Dendritic cell treated with granulocyte-macrophage colony-stimulating factor and Interleukin-4, amounts not matched to agents 40 ng/mL and 50 ng/mL, for 4 days (primary cell): Measurements from ENCODE around the gene CTNNA2.

ENCODE experiments used
- H3K27ac Mint-ChIP-seq: one replicate; pipeline ENCODE4 v1.8.0; 2022; ENCODE audit warnings: mild to moderate bottlenecking, mixed read lengths
- H3K27me3 Mint-ChIP-seq: one replicate; pipeline ENCODE4 v1.8.0; 2022; ENCODE audit warnings: mild to moderate bottlenecking, mixed read lengths
- H3K36me3 Mint-ChIP-seq: one replicate; pipeline ENCODE4 v1.8.0; 2022; ENCODE audit warnings: low read depth, mixed read lengths
- H3K4me1 Mint-ChIP-seq: one replicate; pipeline ENCODE4 v1.8.0; 2022; ENCODE audit warnings: low read depth, mixed read lengths
- H3K4me3 Mint-ChIP-seq: one replicate; pipeline ENCODE4 v1.8.0; 2022; ENCODE audit warnings: mild to moderate bottlenecking, moderate library complexity, mixed read lengths
- H3K9me3 Mint-ChIP-seq: one replicate; pipeline ENCODE4 v1.8.0; 2022; ENCODE audit warnings: mixed read lengths
- intact Hi-C: fragments of 100-400 bp; cut with micrococcal nuclease; formaldehyde crosslinking; loops from one replicate; pipeline ENCODE4 v1.15.0; 2022

CTNNA2 gene

DNA sequence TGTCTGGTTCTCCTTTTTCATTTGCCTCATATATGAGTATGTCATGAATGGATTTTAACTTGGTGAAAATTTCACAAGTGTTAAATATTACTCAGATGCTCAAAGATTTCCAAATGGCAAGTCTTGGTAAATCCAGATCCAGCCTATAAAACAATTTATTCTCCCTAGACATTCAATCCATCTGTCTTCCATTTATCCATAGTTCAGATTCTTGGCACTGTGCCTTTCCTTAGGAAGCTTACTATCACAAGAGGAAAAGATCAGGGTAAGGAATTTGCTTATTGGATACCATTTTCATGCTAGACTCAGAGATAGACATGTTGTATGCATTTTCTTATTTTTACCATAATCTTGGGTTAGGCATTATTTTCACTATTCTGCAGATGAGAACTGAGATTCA, 864.2 kb downstream of the CTNNA2 start:
- H3K36me3 Mint-ChIP-seq: no peaks in the 10 kb centered on the region
- no peak overlapping the region for H3K4me3 Mint-ChIP-seq
- no peaks in the 10 kb centered on the region for H3K4me1 Mint-ChIP-seq
- no peaks in the 10 kb centered on the region for H3K27me3 Mint-ChIP-seq
- H3K9me3 Mint-ChIP-seq: peaks cover 6% of the 10 kb centered on the region
- intact Hi-C loops: no loop called here
- no peak overlapping the region for H3K27ac Mint-ChIP-seq

DNA sequence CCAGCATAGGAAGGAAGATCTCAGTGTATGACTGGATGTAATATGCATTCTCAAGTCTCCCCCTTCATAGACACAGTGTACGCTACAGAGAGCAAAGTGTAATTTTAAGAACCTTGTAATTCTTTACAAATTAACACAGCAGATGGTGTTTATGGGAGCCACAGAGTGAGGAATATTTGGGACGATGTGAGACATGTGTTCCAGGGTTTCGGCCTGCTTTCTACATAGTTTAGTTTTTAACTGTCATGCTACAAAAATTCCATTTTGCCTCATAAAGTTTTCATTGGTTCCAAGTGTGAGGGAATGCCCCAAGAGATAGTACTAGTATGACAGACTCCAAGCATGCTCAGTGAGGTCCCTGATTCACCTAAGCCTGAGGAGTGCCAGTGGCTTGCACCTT, 867.9 kb downstream of the CTNNA2 start:
- Mint-ChIP-seq H3K4me3 (no peak overlapping the region), H3K4me1 (no peaks in the 10 kb centered on the region), H3K36me3 (no peaks in the 10 kb centered on the region), H3K27me3 (no peaks in the 10 kb centered on the region), H3K27ac (no peak overlapping the region), H3K9me3 (peaks cover 11% of the 10 kb centered on the region)
- intact Hi-C loops: no loop called here

DNA sequence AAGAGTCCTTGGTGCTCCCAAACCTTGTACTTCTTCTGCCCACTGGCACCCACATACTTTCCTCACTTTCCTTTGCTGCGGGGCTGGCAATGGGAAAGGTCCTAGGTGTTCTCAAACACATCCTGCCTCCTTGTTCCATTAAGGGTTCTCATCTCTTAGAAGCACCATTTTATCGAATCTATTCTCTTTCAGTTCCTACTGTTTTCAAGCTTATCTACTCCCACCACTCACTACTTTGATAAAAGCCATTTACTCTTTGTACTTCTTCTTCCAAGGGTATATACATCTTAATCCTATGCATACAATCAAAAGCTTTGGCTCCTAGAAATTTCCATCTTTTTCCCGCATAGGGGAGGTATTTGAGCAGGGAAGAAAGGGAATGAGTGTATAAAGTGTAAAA, 868.8 kb downstream of the CTNNA2 start:
- H3K36me3 Mint-ChIP-seq: no peaks in the 10 kb centered on the region
- H3K9me3 Mint-ChIP-seq: peaks cover 11% of the 10 kb centered on the region
- no peaks in the 10 kb centered on the region for H3K4me1 Mint-ChIP-seq
- no peak overlapping the region for H3K27ac Mint-ChIP-seq
- H3K4me3 Mint-ChIP-seq: no peak overlapping the region
- no peaks in the 10 kb centered on the region for H3K27me3 Mint-ChIP-seq
- intact Hi-C loops: no loop called here

DNA sequence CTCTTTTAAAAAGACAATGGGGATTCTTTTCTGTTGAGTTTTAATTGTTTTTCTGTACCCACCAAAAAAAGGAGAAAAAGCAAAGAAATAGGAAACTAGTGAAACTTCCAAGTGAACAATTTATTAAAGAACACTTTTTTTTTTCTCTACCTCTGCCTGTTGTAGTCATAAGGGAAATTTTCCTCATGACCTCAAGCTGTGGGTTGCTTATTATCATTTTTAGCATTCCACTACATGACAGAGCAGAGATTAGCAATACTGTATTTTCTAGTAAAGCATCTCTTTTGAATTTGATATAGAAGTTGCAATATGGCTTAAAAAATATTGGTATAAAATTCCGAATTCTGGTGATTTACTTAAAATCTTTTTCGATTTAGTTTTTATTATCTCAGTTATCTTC, 879.6 kb downstream of the CTNNA2 start:
- no peaks in the 10 kb centered on the region for H3K4me1 Mint-ChIP-seq
- no peaks in the 10 kb centered on the region for H3K27me3 Mint-ChIP-seq
- no peak overlapping the region for H3K4me3 Mint-ChIP-seq
- H3K9me3 Mint-ChIP-seq: peaks cover 12% of the 10 kb centered on the region
- H3K27ac Mint-ChIP-seq: no peak overlapping the region
- intact Hi-C loops: no loop called here
- no peaks in the 10 kb centered on the region for H3K36me3 Mint-ChIP-seq

DNA sequence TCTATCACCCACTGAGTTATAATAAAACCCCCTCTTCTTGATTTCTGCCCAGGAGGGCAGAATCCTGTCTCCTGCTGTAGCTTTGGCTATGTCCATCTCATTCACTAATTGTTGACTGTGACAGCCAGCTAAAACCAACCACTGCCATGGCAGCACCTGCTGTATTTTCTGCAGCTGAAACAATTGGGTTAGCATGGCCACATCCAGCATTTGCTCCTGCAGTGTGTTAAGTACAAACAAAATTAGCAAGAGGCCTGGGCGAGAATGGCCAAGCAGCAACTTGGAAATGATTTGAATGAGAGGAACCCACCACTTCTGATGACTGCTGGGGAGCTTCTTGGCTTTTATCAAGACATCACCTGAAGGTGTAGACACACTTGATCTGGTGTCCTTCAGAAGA, 881.1 kb downstream of the CTNNA2 start:
- H3K4me3 Mint-ChIP-seq: no peak overlapping the region
- no peaks in the 10 kb centered on the region for H3K27me3 Mint-ChIP-seq
- no peaks in the 10 kb centered on the region for H3K36me3 Mint-ChIP-seq
- no peak overlapping the region for H3K27ac Mint-ChIP-seq
- H3K4me1 Mint-ChIP-seq: no peaks in the 10 kb centered on the region
- H3K9me3 Mint-ChIP-seq: peaks cover 26% of the 10 kb centered on the region
- intact Hi-C loops: no loop called here

DNA sequence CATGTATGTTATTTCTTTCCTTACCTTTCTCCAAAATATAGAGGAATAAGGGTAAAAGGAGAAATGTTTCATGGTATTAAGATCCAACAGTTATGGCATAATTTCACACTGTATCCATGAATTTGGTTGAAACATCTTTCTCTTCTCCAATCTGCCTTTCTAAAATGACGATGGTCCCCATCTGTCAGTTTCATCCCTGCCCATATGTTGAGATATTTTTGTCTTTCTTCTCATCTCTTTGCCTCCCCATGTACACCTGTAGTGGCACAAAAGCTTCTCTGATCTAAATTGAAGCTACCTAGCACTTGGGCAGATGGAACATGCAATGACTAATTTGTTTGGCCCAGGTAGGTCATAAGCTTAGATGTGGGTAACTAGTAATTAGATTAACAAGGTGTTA, 882.4 kb downstream of the CTNNA2 start:
- H3K27ac Mint-ChIP-seq: no peak overlapping the region
- no peaks in the 10 kb centered on the region for H3K36me3 Mint-ChIP-seq
- H3K27me3 Mint-ChIP-seq: no peaks in the 10 kb centered on the region
- H3K4me1 Mint-ChIP-seq: no peaks in the 10 kb centered on the region
- H3K4me3 Mint-ChIP-seq: no peak overlapping the region
- intact Hi-C loops: no loop called here
- peaks cover 28% of the 10 kb centered on the region for H3K9me3 Mint-ChIP-seq

DNA sequence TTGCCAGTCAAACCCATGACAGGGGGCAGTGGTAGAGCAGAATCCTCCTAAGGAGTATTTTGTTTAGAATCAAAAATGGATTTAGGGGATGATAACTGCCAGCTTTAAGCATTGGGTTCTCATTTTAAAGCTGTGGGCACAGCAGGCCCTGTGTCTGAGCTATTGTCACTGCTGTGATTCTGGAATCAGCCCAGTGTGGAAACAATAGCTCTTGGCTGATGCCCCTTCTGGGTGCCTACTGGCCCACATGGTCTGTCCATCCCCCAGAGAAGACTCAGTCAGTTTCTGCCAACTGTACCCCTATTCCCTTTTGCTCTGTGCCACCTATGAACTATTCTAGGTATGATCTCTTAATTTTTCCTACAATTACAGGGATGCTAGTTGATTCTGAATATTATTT, 883.4 kb downstream of the CTNNA2 start:
- H3K9me3 Mint-ChIP-seq: peaks cover 39% of the 10 kb centered on the region
- H3K27ac Mint-ChIP-seq: no peak overlapping the region
- H3K4me1 Mint-ChIP-seq: no peaks in the 10 kb centered on the region
- H3K4me3 Mint-ChIP-seq: no peak overlapping the region
- no peaks in the 10 kb centered on the region for H3K27me3 Mint-ChIP-seq
- intact Hi-C loops: no loop called here
- H3K36me3 Mint-ChIP-seq: no peaks in the 10 kb centered on the region

DNA sequence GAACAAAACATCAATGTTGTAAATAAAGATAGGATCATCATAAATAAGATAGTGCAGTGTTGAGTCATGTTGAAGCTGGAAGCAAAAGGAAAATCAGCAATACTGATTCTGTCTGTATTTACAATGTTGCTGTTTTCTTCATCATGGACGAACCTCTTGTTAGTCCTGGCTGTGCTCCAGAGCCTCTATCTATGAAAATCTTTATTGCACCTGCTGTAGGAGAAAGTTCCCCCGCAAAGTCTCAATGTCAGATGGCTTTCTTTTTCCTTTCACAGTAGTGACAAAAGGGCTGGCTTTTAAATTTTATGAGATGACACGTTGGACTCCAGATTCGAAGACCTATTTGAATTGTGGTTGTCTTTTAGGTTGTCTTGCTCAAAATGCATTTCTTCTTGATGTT, 890.2 kb downstream of the CTNNA2 start:
- H3K9me3 Mint-ChIP-seq: peaks cover 35% of the 10 kb centered on the region

DNA sequence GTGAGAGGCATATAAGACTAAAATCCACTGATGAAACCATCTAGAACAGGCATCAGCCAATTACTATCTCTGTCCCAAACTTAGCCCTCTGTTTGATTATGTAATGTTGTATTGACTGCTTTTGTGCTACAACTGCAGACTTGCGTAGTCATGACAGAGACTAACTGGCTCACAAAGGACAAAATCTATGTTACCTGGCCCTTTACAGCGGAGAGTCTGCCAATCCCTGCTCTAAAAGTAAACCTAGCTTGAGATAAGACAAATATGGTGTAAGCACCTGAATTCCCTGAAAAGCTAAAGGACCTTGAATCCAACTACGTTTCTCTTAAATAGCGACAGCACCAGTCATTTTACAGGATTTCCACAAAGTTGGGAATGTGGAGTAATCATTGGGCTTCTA, 894.5 kb downstream of the CTNNA2 start:
- Mint-ChIP-seq H3K36me3 (no peaks in the 10 kb centered on the region), H3K4me3 (no peak overlapping the region)

More for the DNA sequence above, 890.2 kb downstream of the CTNNA2 start:
- Mint-ChIP-seq H3K36me3 (no peaks in the 10 kb centered on the region), H3K4me1 (no peaks in the 10 kb centered on the region), H3K27ac (no peak overlapping the region), H3K27me3 (no peaks in the 10 kb centered on the region), H3K4me3 (no peak overlapping the region)
- intact Hi-C loops: no loop called here

DNA sequence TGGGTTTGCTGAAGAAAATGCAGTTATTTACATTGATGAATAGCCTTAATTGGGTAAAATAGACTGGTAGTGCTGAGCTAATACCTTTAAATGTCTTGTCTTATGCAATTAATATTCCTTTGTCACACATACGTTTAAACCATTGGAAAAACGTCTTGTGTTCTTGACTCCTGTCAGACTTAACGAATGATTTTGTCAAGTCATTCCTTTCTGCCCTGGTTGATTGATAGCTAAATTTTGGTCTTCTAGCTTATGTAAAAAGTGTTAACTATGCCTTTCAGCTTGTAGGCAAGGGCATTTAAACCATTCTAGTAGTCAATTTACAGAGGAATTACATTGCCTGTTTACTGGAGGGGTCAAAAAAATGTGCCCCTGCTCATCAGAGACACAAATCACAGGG, 897.5 kb downstream of the CTNNA2 start:
- intact Hi-C loops: no loop called here

More for the DNA sequence above, 894.5 kb downstream of the CTNNA2 start:
- peaks cover 14% of the 10 kb centered on the region for H3K9me3 Mint-ChIP-seq
- intact Hi-C loops: no loop called here
- no peaks in the 10 kb centered on the region for H3K4me1 Mint-ChIP-seq
- no peaks in the 10 kb centered on the region for H3K27me3 Mint-ChIP-seq
- H3K27ac Mint-ChIP-seq: no peak overlapping the region

DNA sequence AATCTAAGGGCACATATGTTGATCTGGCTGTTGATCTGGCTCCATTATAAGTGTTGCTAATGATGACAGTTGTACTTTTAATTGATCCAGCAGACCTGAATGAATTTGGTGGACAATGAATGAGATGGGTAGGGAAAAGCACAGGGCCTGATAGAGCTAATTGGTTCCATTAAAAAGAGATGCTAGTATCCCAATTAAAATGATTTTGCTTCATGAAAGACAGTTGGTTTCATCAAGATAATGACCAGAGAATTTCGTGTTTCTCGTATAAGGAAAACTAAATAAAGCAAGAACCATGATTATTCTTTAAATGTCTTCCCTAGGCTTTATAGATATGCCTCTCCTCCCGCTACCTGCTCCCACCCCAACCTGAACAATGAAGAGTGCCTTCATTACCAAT, 900.3 kb downstream of the CTNNA2 start:
- Mint-ChIP-seq H3K4me3 (no peak overlapping the region), H3K27me3 (no peaks in the 10 kb centered on the region), H3K4me1 (no peaks in the 10 kb centered on the region), H3K9me3 (peaks cover 41% of the 10 kb centered on the region), H3K27ac (no peak overlapping the region), H3K36me3 (no peaks in the 10 kb centered on the region)
- intact Hi-C loops: no loop called here

More for the DNA sequence above, 897.5 kb downstream of the CTNNA2 start:
- Mint-ChIP-seq H3K4me1 (no peaks in the 10 kb centered on the region), H3K9me3 (peaks cover 42% of the 10 kb centered on the region), H3K27ac (no peak overlapping the region), H3K4me3 (no peak overlapping the region), H3K36me3 (no peaks in the 10 kb centered on the region), H3K27me3 (no peaks in the 10 kb centered on the region)

DNA sequence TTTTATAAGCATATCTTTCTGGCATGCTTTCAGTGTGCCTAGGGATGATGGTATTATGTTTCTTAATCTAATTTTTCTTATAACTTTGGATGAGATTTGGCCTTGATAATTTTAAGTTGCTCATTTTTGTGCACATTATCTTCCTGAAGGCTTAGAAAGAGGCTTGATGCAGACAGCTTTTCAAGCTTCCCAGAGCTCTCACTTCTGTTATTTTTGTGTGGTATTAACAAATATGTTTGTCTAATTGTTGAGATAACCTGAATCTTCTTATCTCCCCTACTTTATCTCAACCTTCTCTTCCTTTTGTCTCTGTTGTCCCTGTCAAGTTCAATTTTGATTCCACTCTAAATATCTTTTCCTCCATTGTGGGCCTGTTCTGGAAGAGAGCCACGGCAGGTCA, 904.9 kb downstream of the CTNNA2 start:
- Mint-ChIP-seq H3K4me3 (no peak overlapping the region), H3K9me3 (peaks cover 39% of the 10 kb centered on the region), H3K27ac (no peak overlapping the region), H3K27me3 (no peaks in the 10 kb centered on the region), H3K4me1 (no peaks in the 10 kb centered on the region), H3K36me3 (no peaks in the 10 kb centered on the region)
- intact Hi-C loops: no loop called here

DNA sequence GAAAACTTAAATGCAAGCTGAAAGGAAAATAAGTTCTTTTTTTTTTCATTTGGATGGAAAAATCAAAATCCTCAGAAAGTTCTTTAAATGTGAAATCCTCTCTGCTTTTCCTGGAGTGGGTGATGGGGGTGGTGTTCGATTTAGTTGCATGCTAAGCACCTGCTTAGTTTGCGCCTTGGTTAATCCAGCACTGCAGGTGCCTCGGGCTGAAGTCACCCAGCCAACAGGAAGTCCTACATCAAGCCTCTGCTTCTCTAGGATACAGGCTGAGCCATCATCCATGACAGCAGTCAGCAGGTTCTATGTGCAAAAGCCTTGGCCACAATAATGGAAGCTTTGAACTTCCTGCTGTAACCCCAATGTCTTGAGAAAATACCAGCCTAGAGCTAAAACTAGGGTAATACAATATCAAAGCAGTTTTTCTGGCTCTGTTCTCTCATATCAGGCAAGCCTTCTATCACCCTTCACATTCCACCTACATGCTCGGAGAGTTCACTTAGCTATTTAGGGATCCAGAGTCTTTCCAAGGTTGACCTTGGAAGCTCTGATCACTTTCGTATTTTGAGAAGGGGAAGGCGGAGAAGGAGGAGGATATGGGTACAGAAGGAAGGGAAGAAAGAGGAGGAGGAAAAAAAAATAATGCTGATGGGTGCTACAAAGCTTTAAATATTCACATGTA, 907.8 kb downstream of the CTNNA2 start:
- no peak overlapping the region for H3K27ac Mint-ChIP-seq
- peaks cover 26% of the 10 kb centered on the region for H3K9me3 Mint-ChIP-seq
- H3K4me1 Mint-ChIP-seq: no peaks in the 10 kb centered on the region
- H3K27me3 Mint-ChIP-seq: no peaks in the 10 kb centered on the region
- intact Hi-C loops: no loop called here
- no peak overlapping the region for H3K4me3 Mint-ChIP-seq
- no peaks in the 10 kb centered on the region for H3K36me3 Mint-ChIP-seq

DNA sequence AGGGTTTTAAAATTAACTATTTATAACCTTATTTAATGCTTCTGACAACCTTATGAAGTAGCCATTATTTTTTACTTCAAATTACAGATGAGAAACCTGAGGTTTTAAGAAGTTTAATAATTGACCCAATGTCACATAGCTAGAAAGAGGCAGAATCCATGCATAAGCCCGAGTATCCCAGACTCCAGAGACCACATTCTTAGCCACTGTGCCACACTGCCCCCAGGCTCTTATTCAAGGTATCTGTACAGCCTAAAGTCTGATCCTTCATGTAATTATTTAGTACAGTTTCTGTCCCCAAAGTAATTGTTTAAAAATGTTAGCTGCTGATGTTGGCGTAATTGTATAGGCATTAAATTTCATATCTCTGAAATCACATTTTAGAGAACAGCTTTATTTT, 916.4 kb downstream of the CTNNA2 start:
- intact Hi-C loops: no loop called here
- H3K4me3 Mint-ChIP-seq: no peak overlapping the region
- H3K27ac Mint-ChIP-seq: no peak overlapping the region
- H3K27me3 Mint-ChIP-seq: no peaks in the 10 kb centered on the region
- peaks cover 15% of the 10 kb centered on the region for H3K9me3 Mint-ChIP-seq
- no peaks in the 10 kb centered on the region for H3K36me3 Mint-ChIP-seq
- H3K4me1 Mint-ChIP-seq: no peaks in the 10 kb centered on the region

DNA sequence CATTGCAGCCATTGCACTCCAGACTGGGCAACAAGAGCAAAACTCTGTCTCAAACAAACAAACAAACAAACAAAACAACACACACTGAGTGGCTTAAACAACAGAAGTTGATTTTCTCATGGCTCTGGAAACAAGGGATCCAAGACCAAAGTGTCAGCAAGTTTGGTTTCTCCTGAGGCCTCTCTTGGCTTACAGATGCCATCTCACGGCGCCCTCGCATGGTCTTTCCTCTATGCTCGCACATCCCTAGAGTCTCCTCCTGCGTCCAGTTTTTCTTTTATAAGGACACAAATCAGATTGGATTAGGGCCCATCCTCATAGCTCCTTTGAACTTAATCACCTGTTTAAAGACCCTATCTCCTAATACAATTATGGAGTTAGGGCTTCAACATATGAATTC, 925.1 kb downstream of the CTNNA2 start:
- intact Hi-C loops: no loop called here
- Mint-ChIP-seq H3K9me3 (peaks cover 18% of the 10 kb centered on the region), H3K4me3 (no peak overlapping the region), H3K27ac (no peak overlapping the region), H3K36me3 (no peaks in the 10 kb centered on the region), H3K4me1 (no peaks in the 10 kb centered on the region), H3K27me3 (no peaks in the 10 kb centered on the region)
